ENCODE results near the gene MEIKIN. TPM values are rescaled to one million over a fixed set of nuclear protein-coding genes. Genes with fewer than 3 reads are reported as not detected.

Gene MEIKIN
- total RNA-seq, 4 donors from 2014 or later: not detected

DNA sequence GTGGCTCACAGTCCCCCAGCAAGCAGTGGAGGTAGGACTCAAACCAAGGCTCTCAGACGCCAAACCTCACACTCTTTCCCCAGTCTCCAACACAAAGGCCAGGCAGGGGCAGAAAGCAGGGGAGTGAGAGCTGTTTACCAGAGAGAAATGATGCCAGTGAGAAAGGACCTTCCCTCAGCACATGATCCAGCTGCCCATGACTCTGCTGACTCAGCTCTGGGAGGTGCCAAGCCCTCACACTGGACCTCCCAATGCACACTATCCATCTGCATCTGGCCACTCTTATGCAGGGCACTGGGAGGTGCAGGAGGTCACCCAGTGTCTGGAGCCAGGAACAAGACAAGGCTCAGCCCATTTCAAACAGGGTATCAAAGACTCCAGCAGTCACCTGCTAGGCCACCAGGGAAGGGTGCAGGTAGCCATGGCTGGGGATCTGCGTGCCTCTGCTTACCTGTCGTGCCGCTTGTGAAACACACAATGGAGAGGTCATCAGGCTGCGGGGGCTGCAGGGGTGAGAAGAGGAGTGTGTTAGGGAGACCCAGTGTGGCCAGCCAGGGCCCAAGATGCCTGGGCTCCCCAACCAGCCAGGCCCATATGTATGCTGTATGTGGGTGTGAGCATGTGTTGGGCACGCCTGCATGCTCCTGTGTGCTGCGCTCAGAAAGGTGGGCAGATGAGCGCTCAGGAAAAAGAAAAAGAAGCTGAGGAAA, 39.6 kb upstream of the MEIKIN start:
- H3K4me3 ChIP-seq: no peak overlapping the region
- 93 to 98% methylated on average over 7 to 8 of the region's 8 CpGs for WGBS, 2 donors
- H3K27me3 ChIP-seq: no peaks in the 10 kb centered on the region
- no peak overlapping the region for H3K27ac ChIP-seq
- TF ChIP-seq EP300 (IDR thresholded peaks at IDR 0.05) (no peak), POLR2A (IDR thresholded peaks at IDR 0.05) (no peak)
- TF ChIP-seq, protein P1, sequence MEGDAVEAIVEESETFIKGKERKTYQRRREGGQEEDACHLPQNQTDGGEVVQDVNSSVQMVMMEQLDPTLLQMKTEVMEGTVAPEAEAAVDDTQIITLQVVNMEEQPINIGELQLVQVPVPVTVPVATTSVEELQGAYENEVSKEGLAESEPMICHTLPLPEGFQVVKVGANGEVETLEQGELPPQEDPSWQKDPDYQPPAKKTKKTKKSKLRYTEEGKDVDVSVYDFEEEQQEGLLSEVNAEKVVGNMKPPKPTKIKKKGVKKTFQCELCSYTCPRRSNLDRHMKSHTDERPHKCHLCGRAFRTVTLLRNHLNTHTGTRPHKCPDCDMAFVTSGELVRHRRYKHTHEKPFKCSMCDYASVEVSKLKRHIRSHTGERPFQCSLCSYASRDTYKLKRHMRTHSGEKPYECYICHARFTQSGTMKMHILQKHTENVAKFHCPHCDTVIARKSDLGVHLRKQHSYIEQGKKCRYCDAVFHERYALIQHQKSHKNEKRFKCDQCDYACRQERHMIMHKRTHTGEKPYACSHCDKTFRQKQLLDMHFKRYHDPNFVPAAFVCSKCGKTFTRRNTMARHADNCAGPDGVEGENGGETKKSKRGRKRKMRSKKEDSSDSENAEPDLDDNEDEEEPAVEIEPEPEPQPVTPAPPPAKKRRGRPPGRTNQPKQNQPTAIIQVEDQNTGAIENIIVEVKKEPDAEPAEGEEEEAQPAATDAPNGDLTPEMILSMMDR (IDR thresholded peaks at IDR 0.05): no peak
- no peaks in the 10 kb centered on the region for H3K36me3 ChIP-seq
- no peak for DNase-seq (ENCODE audit: low spot score in 2 of 2)
- H3K4me1 ChIP-seq: peaks cover 0 to 17% (median 0%) of the 10 kb centered on the region in 4 donors
- H3K9me3 ChIP-seq: no peaks in the 10 kb centered on the region

DNA sequence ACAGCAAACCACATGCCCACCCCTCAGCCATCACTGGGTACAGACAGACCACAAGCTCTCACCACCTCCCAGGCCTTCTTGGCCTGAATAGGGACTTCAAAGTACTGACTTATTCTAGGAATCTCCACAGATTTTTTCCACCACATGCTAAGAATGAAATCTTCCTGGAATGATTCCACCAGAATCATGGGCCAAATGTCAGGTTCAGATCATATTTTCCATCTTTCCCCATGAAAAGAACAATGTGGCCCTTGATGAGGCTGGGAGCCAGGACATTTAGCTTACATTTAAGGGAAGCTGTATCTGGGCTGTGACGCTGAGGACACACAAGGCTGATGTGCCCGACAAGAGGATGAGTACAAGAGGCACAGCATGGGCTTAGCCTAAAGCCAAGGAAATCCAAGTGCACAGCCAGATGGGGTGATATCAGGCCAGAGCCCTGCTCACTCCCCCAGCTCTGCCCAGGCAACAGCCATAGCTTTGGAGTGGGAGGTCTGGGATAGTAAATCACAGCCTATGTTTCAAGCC, 37.8 kb upstream of the MEIKIN start:
- Histone ChIP-seq H3K4me1 (peaks cover 0 to 17% (median 0%) of the 10 kb centered on the region in 4 donors), H3K27me3 (no peaks in the 10 kb centered on the region), H3K36me3 (no peaks in the 10 kb centered on the region), H3K27ac (peak overlapping the region in 1 of 4 donors; percentile 44), H3K4me3 (no peak overlapping the region), H3K9me3 (no peaks in the 10 kb centered on the region)
- 15 to 28% methylated on average over 2 of the region's 2 CpGs for WGBS, 2 donors
- no peak for DNase-seq (ENCODE audit: low spot score in 2 of 2)
- TF ChIP-seq EP300 (IDR thresholded peaks at IDR 0.05) (peak; percentile 35 to 37), POLR2A (IDR thresholded peaks at IDR 0.05) (no peak)
- TF ChIP-seq, protein P1 (IDR thresholded peaks at IDR 0.05): no peak

DNA sequence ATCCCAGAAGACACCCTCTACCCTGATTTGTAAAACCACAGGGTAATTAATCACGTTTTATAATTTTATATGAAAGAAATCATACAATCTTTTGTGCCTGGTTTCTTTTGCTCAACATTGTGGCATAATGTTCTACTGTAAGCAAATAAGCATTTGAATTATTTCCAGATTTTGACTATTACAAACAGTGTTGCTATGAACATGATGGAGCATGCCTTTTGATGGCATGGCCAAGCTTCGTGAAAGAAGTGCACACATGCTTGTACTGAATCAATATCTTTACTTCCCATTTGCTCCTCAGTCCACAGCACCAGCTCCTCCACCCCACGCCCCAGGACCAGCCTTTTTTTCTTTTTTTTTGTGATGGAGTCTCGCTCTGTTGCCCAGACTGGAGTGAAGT, 36.1 kb upstream of the MEIKIN start:
- no peaks in the 10 kb centered on the region for H3K27me3 ChIP-seq
- no peak overlapping the region for H3K27ac ChIP-seq
- DNase-seq (ENCODE audit: low spot score in 2 of 2): no peak
- no peaks in the 10 kb centered on the region for H3K36me3 ChIP-seq
- no peaks in the 10 kb centered on the region for H3K9me3 ChIP-seq
- no peak overlapping the region for H3K4me3 ChIP-seq
- no peak for TF ChIP-seq POLR2A (IDR thresholded peaks at IDR 0.05)
- TF ChIP-seq, protein P1 (IDR thresholded peaks at IDR 0.05): no peak
- no peak for TF ChIP-seq EP300 (IDR thresholded peaks at IDR 0.05)
- 56 to 67% methylated on average over 4 of the region's 4 CpGs for WGBS, 2 donors
- H3K4me1 ChIP-seq: peaks cover 0 to 17% (median 0%) of the 10 kb centered on the region in 4 donors

DNA sequence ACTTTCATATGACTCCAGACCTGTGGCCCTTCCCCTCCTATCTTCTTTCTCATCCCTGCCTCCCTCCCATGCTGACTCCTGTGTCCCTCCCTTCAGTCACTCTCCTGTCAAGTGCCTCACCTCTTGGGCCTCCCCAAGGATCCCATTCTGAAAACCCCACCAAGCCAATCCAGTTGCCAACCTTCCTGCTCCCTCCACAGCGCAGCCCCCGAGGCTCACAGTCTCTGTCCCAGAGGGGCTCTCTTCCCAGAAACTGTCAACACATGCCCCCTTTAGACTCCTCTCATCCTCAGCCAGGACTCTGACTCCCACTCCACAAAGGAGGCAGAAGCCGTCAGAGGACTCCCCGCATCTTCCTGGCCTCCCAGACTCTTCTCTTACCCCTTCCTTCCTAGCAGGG, 35.2 kb upstream of the MEIKIN start:
- 89 to 95% methylated on average over 4 of the region's 4 CpGs for WGBS, 2 donors
- DNase-seq (ENCODE audit: low spot score in 2 of 2): no peak
- H3K9me3 ChIP-seq: no peaks in the 10 kb centered on the region

DNA sequence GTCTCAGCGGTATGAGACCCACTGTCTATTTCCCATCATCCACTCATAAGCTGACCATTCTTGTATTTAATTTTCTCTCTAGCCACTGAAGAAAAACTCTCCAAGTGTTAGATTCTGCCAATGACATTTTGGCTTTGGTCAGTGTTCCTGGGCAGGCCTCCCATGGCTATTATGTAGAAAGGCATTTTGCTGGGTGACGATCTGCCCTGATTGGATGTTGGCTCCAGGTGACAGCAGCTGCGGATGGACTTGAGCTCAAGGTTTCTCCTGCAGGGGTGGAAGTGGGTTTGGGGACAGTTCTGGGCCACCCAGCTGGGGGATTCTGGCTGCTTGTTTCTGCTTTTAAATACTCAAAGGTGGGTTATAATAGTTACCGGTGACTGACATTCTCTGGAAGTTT, 34.4 kb upstream of the MEIKIN start:
- Histone ChIP-seq H3K4me1 (peaks cover 0 to 17% (median 0%) of the 10 kb centered on the region in 4 donors), H3K9me3 (no peaks in the 10 kb centered on the region), H3K36me3 (no peaks in the 10 kb centered on the region), H3K27me3 (no peaks in the 10 kb centered on the region), H3K27ac (no peak overlapping the region), H3K4me3 (no peak overlapping the region)
- DNase-seq (ENCODE audit: low spot score in 2 of 2): no peak
- TF ChIP-seq POLR2A (IDR thresholded peaks at IDR 0.05): no peak
- TF ChIP-seq EP300 (IDR thresholded peaks at IDR 0.05): no peak
- TF ChIP-seq, protein P1 (IDR thresholded peaks at IDR 0.05): no peak
- WGBS, 2 donors: 71 to 80% methylated on average over 4 of the region's 4 CpGs

More for the DNA sequence above, 35.2 kb upstream of the MEIKIN start:
- no peak for TF ChIP-seq POLR2A (IDR thresholded peaks at IDR 0.05)
- TF ChIP-seq, protein P1 (IDR thresholded peaks at IDR 0.05): no peak
- TF ChIP-seq EP300 (IDR thresholded peaks at IDR 0.05): no peak
- Histone ChIP-seq H3K4me1 (peaks cover 0 to 17% (median 0%) of the 10 kb centered on the region in 4 donors), H3K36me3 (no peaks in the 10 kb centered on the region), H3K4me3 (no peak overlapping the region), H3K27me3 (no peaks in the 10 kb centered on the region), H3K27ac (no peak overlapping the region)

Measured in tibial nerve (tissue), 4 donors.